ENCODE data around the gene ZNF354C. TPM values are rescaled to one million over a fixed set of nuclear protein-coding genes. Genes with fewer than 3 reads are reported as not detected.
A peak's percentile ranks its signal among the peaks of the same experiment; 100 is the strongest.

Gene ZNF354C
- total and polyA plus RNA-seq, 9 of the 15 experiments (the other 6 are each of a cell fraction or from before 2014, with no cell fraction given): 0.01 to 0.08 (median 0.03) TPM; not detected in 1

- no peak overlapping the region for H3K9ac ChIP-seq (ENCODE audit: insufficient read depth in 1 of 2, low read depth in 2 of 2, low read length in 2 of 2)
- intact Hi-C loops (cut with micrococcal nuclease) (no loop called here), in situ Hi-C loops (cut with MboI) (no loop called here)
- TF ChIP-seq ZFP91 (CRISPR knock-in tag; IDR thresholded peaks at IDR 0.05) (no peak), NFIC (IDR thresholded peaks at IDR 0.05) (peak; percentile 32), ESRRB (CRISPR knock-in tag; IDR thresholded peaks at IDR 0.05; ENCODE audit: borderline replicate concordance) (no peak)
- H3K36me3 ChIP-seq (ENCODE audit: control insufficient read depth, insufficient read depth, low read length): no peaks in the 10 kb centered on the region
- BruUV-seq (replicated peaks): no TSS peak
- DNase-seq (ENCODE audit: extremely low read depth in 1 of 4, low spot score in 3 of 4) (no peak), ATAC-seq (no peak), FAIRE-seq (no peak)
- H3K4me2 ChIP-seq (ENCODE audit: insufficient read depth, low read length): no peak overlapping the region
- H3K79me2 ChIP-seq (ENCODE audit: control insufficient read depth, insufficient read depth, low read length): no peaks in the 10 kb centered on the region
- CTCF ChIA-PET (ENCODE audit: low intra/inter-chr PET ratio): no interaction called here
- H3K4me1 ChIP-seq (replicated peaks in 1 of 2; ENCODE audit: control insufficient read depth in 2 of 2, insufficient read depth in 2 of 2, low read length in 2 of 2): no peaks in the 10 kb centered on the region; a peak in 1 of 5 replicates
- H4K20me1 ChIP-seq (replicated peaks; ENCODE audit: control insufficient read depth, insufficient read depth, low read length): no peaks in the 10 kb centered on the region
- WGBS (ENCODE audit: insufficient coverage, low coverage, missing lambda C conversion rate): 7% methylated on average over 12 of the region's 15 CpGs
- H2AFZ ChIP-seq (ENCODE audit: low read depth, low read length): no peak overlapping the region
- peaks cover 0 to 47% of the 10 kb centered on the region in 2 experiments; a peak in 2 of 5 replicates for H3K27me3 ChIP-seq (ENCODE audit: control insufficient read depth in 2 of 2, insufficient read depth in 2 of 2, low read length in 2 of 2)
- POLR2A ChIA-PET: no interaction called here
- no peaks in the 10 kb centered on the region for H3K9me3 ChIP-seq (replicated peaks; ENCODE audit: control insufficient read depth, insufficient read depth, low read depth, low read length)
- no peak overlapping the region for H3K4me3 ChIP-seq
- H3K27ac ChIP-seq (ENCODE audit: extremely low read depth, low read depth, low read length): no peak overlapping the region
- H3K9me1 ChIP-seq (ENCODE audit: control insufficient read depth, insufficient read depth, low read length): no peaks in the 10 kb centered on the region
Observed at GRCh38 chr5:179131886-179132585, 71.9 kb downstream of the ZNF354C start.
